ENCODE results near the gene IL2RA. TPM values are rescaled to one million over a fixed set of nuclear protein-coding genes. Genes with fewer than 3 reads are reported as not detected.

The IL2RA gene
- total RNA-seq, 1 donor from 2014 or later = not detected

- DNase-seq (ENCODE audit: low read depth) = no peak
- no peak for TF ChIP-seq CTCF (conservative IDR thresholded peaks at IDR 0.05; ENCODE audit: low read depth, low read length)
Measured at GRCh38 chr10:6071181-6072175, 9.3 kb upstream of the IL2RA start.

GRCh38 chr10:6070660-6071059 is 8.5 kb upstream of the IL2RA start:
- no peak for DNase-seq (ENCODE audit: low read depth)
- no peak for TF ChIP-seq CTCF (conservative IDR thresholded peaks at IDR 0.05; ENCODE audit: low read depth, low read length)
- no peak overlapping the region for H3K4me3 ChIP-seq (ENCODE audit: low read depth, low read length)

More at GRCh38 chr10:6071181-6072175, 9.3 kb upstream of the IL2RA start:
- H3K4me3 ChIP-seq (ENCODE audit: low read depth, low read length) = no peak overlapping the region

- no peak overlapping the region for H3K4me3 ChIP-seq (ENCODE audit: low read depth, low read length)
- no peak for DNase-seq (ENCODE audit: low read depth)
- no peak for TF ChIP-seq CTCF (conservative IDR thresholded peaks at IDR 0.05; ENCODE audit: low read depth, low read length)
Measured at GRCh38 chr10:6069081-6069931, 7.1 kb upstream of the IL2RA start.

GRCh38 chr10:6068422-6068821 is 6.3 kb upstream of the IL2RA start:
- DNase-seq (ENCODE audit: low read depth) = no peak
- H3K4me3 ChIP-seq (ENCODE audit: low read depth, low read length) = no peak overlapping the region
- no peak for TF ChIP-seq CTCF (conservative IDR thresholded peaks at IDR 0.05; ENCODE audit: low read depth, low read length)

- no peak for DNase-seq (ENCODE audit: low read depth)
- H3K4me3 ChIP-seq (ENCODE audit: low read depth, low read length) = no peak overlapping the region
- TF ChIP-seq CTCF (conservative IDR thresholded peaks at IDR 0.05; ENCODE audit: low read depth, low read length) = no peak
Measured at GRCh38 chr10:6068006-6068405, 5.8 kb upstream of the IL2RA start.

GRCh38 chr10:6067457-6067856 is 5.3 kb upstream of the IL2RA start:
- DNase-seq (ENCODE audit: low read depth) = no peak
- H3K4me3 ChIP-seq (ENCODE audit: low read depth, low read length) = no peak overlapping the region
- TF ChIP-seq CTCF (conservative IDR thresholded peaks at IDR 0.05; ENCODE audit: low read depth, low read length) = no peak

Measured in epithelial cell of proximal tubule (primary cell).